Adrenal gland (tissue), 5 donors: Measurements from ENCODE around the gene ENTREP3.

Experiments
- POLR2A ChIP-seq, 2 donors: fragments of 450-650 bp; IDR thresholded peaks; one replicate each; pipeline ENCODE4 v1.6.1; 2017; ENCODE audit warnings: antibody characterized with exemption in 2 of 2, mild to moderate bottlenecking in 2 of 2, moderate library complexity in 1 of 2
- TF ChIP-seq, protein P1 (sequence below), 6 experiments: fragments of 450-650 bp in 4 of 6; fragments of 200-600 bp in 2 of 6; sonication (generic) in 1 of 6; IDR thresholded peaks; 1 replicate in 5 of 6; 2 replicates in 1 of 6; pipeline versions ENCODE4 v1.5.1 to v1.8.0; 2016 to 2021; ENCODE audit warnings: antibody characterized with exemption in 6 of 6, mild to moderate bottlenecking in 2 of 6, moderate library complexity in 1 of 6
- donor health status: DM: no; HTN: no; CAD: no.

DNA sequence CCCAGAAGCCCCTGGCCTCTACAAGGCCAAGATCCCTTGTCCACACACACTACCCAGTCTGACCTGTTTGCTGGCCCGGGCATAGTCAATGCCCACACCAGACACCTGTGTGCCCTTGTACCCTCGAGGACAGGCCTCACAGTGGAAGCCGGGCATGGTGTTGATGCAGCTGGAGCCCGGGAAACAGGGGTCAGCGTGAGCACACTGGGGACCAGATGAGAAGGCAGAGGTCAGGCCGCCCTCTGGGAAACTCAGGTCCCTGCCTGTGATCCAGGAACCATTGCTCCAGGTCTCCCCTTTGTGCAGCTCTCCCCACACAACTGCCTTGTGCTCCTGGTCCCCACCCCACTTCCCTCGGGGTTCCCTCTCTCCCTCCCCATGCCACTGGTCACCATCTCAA is 53.1 kb downstream of the ENTREP3 start:
- TF ChIP-seq, protein P1, sequence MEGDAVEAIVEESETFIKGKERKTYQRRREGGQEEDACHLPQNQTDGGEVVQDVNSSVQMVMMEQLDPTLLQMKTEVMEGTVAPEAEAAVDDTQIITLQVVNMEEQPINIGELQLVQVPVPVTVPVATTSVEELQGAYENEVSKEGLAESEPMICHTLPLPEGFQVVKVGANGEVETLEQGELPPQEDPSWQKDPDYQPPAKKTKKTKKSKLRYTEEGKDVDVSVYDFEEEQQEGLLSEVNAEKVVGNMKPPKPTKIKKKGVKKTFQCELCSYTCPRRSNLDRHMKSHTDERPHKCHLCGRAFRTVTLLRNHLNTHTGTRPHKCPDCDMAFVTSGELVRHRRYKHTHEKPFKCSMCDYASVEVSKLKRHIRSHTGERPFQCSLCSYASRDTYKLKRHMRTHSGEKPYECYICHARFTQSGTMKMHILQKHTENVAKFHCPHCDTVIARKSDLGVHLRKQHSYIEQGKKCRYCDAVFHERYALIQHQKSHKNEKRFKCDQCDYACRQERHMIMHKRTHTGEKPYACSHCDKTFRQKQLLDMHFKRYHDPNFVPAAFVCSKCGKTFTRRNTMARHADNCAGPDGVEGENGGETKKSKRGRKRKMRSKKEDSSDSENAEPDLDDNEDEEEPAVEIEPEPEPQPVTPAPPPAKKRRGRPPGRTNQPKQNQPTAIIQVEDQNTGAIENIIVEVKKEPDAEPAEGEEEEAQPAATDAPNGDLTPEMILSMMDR (IDR thresholded peaks at IDR 0.05), result no peak
- no peak for TF ChIP-seq POLR2A (IDR thresholded peaks at IDR 0.05)
